Thymus (tissue), 11 donors: Measurements from ENCODE around the gene EMX2. TPM values are rescaled to one million over a fixed set of nuclear protein-coding genes. Genes with fewer than 3 reads are reported as not detected.

ENCODE experiments used
- DNase-seq, 9 donors: peaks; one replicate each; pipeline ENCODE4 v3.0.0-alpha.2; 2013; ENCODE audit warnings: low spot score in 9 of 9, low read depth in 6 of 9, missing footprints in 1 of 9
- H3K27ac ChIP-seq, 2 donors: one replicate each; pipeline ENCODE4 v1.5.1; 2013; ENCODE audit warnings: control low read depth in 1 of 2, low read depth in 1 of 2, low read length in 1 of 2, mild to moderate bottlenecking in 1 of 2, moderate library complexity in 1 of 2
- H3K27me3 ChIP-seq, 2 donors: one replicate each; pipeline ENCODE4 v1.5.1; 2013; ENCODE audit warnings: low read length in 1 of 2; ENCODE audit not compliant: control insufficient read depth in 2 of 2, insufficient read depth in 1 of 2
- H3K36me3 ChIP-seq, 2 donors: one replicate each; pipeline ENCODE4 v1.5.1; 2013; ENCODE audit warnings: low read length in 1 of 2, mild to moderate bottlenecking in 1 of 2, moderate library complexity in 1 of 2; ENCODE audit not compliant: control insufficient read depth in 2 of 2, insufficient read depth in 2 of 2
- H3K4me1 ChIP-seq, 2 donors: one replicate each; pipeline ENCODE4 v1.5.1; 2013; ENCODE audit warnings: low read length in 2 of 2; ENCODE audit not compliant: control insufficient read depth in 2 of 2, insufficient read depth in 2 of 2
- H3K4me3 ChIP-seq, 2 donors: one replicate each; pipeline ENCODE4 v1.5.1; 2013; ENCODE audit warnings: low read length in 2 of 2, control low read depth in 1 of 2, mild to moderate bottlenecking in 1 of 2
- H3K9me3 ChIP-seq, 2 donors: one replicate each; pipeline ENCODE4 v1.5.1; 2013; ENCODE audit warnings: low read length in 1 of 2, mild to moderate bottlenecking in 1 of 2; ENCODE audit not compliant: control insufficient read depth in 2 of 2, insufficient read depth in 1 of 2
- WGBS: extraction: QIAGEN DNeasy Blood & Tissue Kit; methylation state at CpG from one replicate; pipeline ENCODE4 v1.1.7; 2013; 5-methylcytosine and 5-hydroxymethylcytosine counted together
- polyA plus RNA-seq: library from polyadenylated mRNA; stranded (reverse); fragments of 200-250 nt; gene quantifications from one replicate; pipeline ENCODE4 v1.2.3, GENCODE V29; 2013
- total RNA-seq: library from RNA; stranded (reverse); fragments of 120-200 nt; gene quantifications from one replicate; pipeline ENCODE4 v1.2.4, GENCODE V29; 2013
- donor health status: healthy.

The EMX2 gene
- total and polyA plus RNA-seq, 2 donors = 0.09 to 0.57 TPM

- 51% methylated on average over 3 of the region's 3 CpGs for WGBS
- Histone ChIP-seq H3K27ac (no peak overlapping the region), H3K4me1 (no peaks in the 10 kb centered on the region), H3K4me3 (no peak overlapping the region), H3K9me3 (no peaks in the 10 kb centered on the region), H3K27me3 (peaks cover 0 to 2% of the 10 kb centered on the region in 2 donors), H3K36me3 (no peaks in the 10 kb centered on the region)
- DNase-seq = no peak
Observed at GRCh38 chr10:117519879-117520278, 22.7 kb upstream of the EMX2 start.

GRCh38 chr10:117530791-117531190, 11.8 kb upstream of the EMX2 start:
- Histone ChIP-seq H3K27ac (no peak overlapping the region), H3K4me1 (no peaks in the 10 kb centered on the region), H3K4me3 (no peak overlapping the region), H3K36me3 (no peaks in the 10 kb centered on the region), H3K9me3 (peaks cover 0 to 9% of the 10 kb centered on the region in 2 donors), H3K27me3 (peaks cover 51 to 75% of the 10 kb centered on the region in 2 donors)
- no peak for DNase-seq
- WGBS = 39% methylated on average over 4 of the region's 4 CpGs

- Histone ChIP-seq H3K27ac (no peak overlapping the region), H3K4me3 (no peak overlapping the region), H3K36me3 (no peaks in the 10 kb centered on the region), H3K9me3 (peaks cover 0 to 9% of the 10 kb centered on the region in 2 donors), H3K27me3 (peaks cover 54 to 82% of the 10 kb centered on the region in 2 donors), H3K4me1 (no peaks in the 10 kb centered on the region)
- WGBS = 19% methylated on average over 14 of the region's 14 CpGs
- no peak for DNase-seq
Observed at GRCh38 chr10:117531371-117532002, 11.1 kb upstream of the EMX2 start.

- 9% methylated on average over 3 of the region's 3 CpGs for WGBS
- peaks cover 0 to 9% of the 10 kb centered on the region in 2 donors for H3K9me3 ChIP-seq
- no peaks in the 10 kb centered on the region for H3K36me3 ChIP-seq
- peaks cover 58 to 84% of the 10 kb centered on the region in 2 donors for H3K27me3 ChIP-seq
- H3K4me3 ChIP-seq = no peak overlapping the region
- H3K4me1 ChIP-seq = no peaks in the 10 kb centered on the region
- no peak for DNase-seq
- no peak overlapping the region for H3K27ac ChIP-seq
Observed at GRCh38 chr10:117532003-117532385, 10.6 kb upstream of the EMX2 start.

- Histone ChIP-seq H3K4me3 (no peak overlapping the region), H3K27me3 (peaks cover 64 to 90% of the 10 kb centered on the region in 2 donors), H3K36me3 (no peaks in the 10 kb centered on the region), H3K9me3 (peaks cover 0 to 9% of the 10 kb centered on the region in 2 donors), H3K4me1 (peaks cover 0 to 3% of the 10 kb centered on the region in 2 donors), H3K27ac (no peak overlapping the region)
- 6% methylated on average over 33 of the region's 33 CpGs for WGBS
- no peak for DNase-seq
Observed at GRCh38 chr10:117532451-117533107, 10.0 kb upstream of the EMX2 start.

GRCh38 chr10:117533507-117534281, 8.9 kb upstream of the EMX2 start:
- no peak for DNase-seq
- Histone ChIP-seq H3K9me3 (peaks cover 0 to 9% of the 10 kb centered on the region in 2 donors), H3K36me3 (no peaks in the 10 kb centered on the region), H3K4me3 (no peak overlapping the region), H3K4me1 (peaks cover 0 to 3% of the 10 kb centered on the region in 2 donors), H3K27ac (no peak overlapping the region), H3K27me3 (peaks cover 75 to 96% of the 10 kb centered on the region in 2 donors)
- 5% methylated on average over 24 of the region's 24 CpGs for WGBS

GRCh38 chr10:117534321-117535297, 7.9 kb upstream of the EMX2 start:
- 6% methylated on average over 76 of the region's 76 CpGs for WGBS
- DNase-seq = no peak
- Histone ChIP-seq H3K36me3 (no peaks in the 10 kb centered on the region), H3K27ac (no peak overlapping the region), H3K4me3 (no peak overlapping the region), H3K4me1 (peaks cover 0 to 3% of the 10 kb centered on the region in 2 donors), H3K9me3 (peaks cover 0 to 9% of the 10 kb centered on the region in 2 donors), H3K27me3 (peaks cover 84 to 98% of the 10 kb centered on the region in 2 donors)

- no peak for DNase-seq
- Histone ChIP-seq H3K9me3 (peaks cover 0 to 9% of the 10 kb centered on the region in 2 donors), H3K36me3 (no peaks in the 10 kb centered on the region), H3K4me3 (no peak overlapping the region), H3K4me1 (peaks cover 0 to 3% of the 10 kb centered on the region in 2 donors), H3K27me3 (peaks cover 93 to 100% of the 10 kb centered on the region in 2 donors), H3K27ac (no peak overlapping the region)
- WGBS = 5% methylated on average over 54 of the region's 54 CpGs
Observed at GRCh38 chr10:117535298-117536071, 7.1 kb upstream of the EMX2 start.
